Left colon (tissue), 2 donors: Measurements from ENCODE around the gene LEUTX. TPM values are rescaled to one million over a fixed set of nuclear protein-coding genes. Genes with fewer than 3 reads are reported as not detected.
"Not testable (repeated sequence)": the region's sequence is repeated elsewhere in the genome, so short reads cannot be mapped to it uniquely, and the experiment has no call there.

Source experiments
- ATAC-seq: fragments of 200-7000 bp; cut with Tn5 transposase; one replicate; pipeline ENCODE4 v1.9.1; 2020; ENCODE audit warnings: mild to moderate bottlenecking, moderate library complexity
- DNase-seq, 2 donors: peaks; one replicate each; pipeline ENCODE4 v3.0.0-alpha.2; 2020
- intact Hi-C, 2 donors: fragments of 100-400 bp; cut with DNase I in 1 of 2; cut with micrococcal nuclease in 1 of 2; formaldehyde crosslinking; loops; one replicate each; pipeline versions ENCODE4 v1.11.2 to v1.14.0; 2022; cut with DNase I, micrococcal nuclease
- long read RNA-seq: library from polyadenylated mRNA; unstranded; transcript quantifications from one replicate; pipeline ENCODE4 v2.0.0, GENCODE V29; 2021
- total RNA-seq, 2 donors: library from RNA; stranded (reverse); fragmentation: NEBNext Ultra II Directional; extraction: Animal tissue kit (Norgen Biotek cat#: 25700); gene quantifications; one replicate each; pipeline ENCODE4 v1.2.1, GENCODE V29; 2021
- donor health status: DM: no; HTN: no; CAD: no.
- donor health status: DM: yes; HTN: yes; CAD: no.

The LEUTX gene, protein sequence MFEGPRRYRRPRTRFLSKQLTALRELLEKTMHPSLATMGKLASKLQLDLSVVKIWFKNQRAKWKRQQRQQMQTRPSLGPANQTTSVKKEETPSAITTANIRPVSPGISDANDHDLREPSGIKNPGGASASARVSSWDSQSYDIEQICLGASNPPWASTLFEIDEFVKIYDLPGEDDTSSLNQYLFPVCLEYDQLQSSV
- total RNA-seq = not detected
- long read RNA-seq = 0 reads

- DNase-seq (no peak), ATAC-seq (no peak)
- intact Hi-C loops = no loop called here
These were observed at the start of gene LEUTX for GRCh38 chr19:39778763-39779162. Gene LEUTX (plus strand): TSS chr19:39778854. CDS start chr19:39778921, 67 bp downstream.

- intact Hi-C loops = no loop called here
- no peak for ATAC-seq
These were observed 49.1 kb upstream of the LEUTX start for GRCh38 chr19:39729594-39729993.

GRCh38 chr19:39731685-39732084 is 47.0 kb upstream of the LEUTX start:
- no peak for ATAC-seq

More at GRCh38 chr19:39729594-39729993, 49.1 kb upstream of the LEUTX start:
- DNase-seq = no peak

GRCh38 chr19:39733841-39734240 is 44.8 kb upstream of the LEUTX start:
- ATAC-seq (no peak), DNase-seq (no peak)
- intact Hi-C loops = no loop called here

More at GRCh38 chr19:39731685-39732084, 47.0 kb upstream of the LEUTX start:
- intact Hi-C loops = no loop called here
- DNase-seq = no peak

DNA sequence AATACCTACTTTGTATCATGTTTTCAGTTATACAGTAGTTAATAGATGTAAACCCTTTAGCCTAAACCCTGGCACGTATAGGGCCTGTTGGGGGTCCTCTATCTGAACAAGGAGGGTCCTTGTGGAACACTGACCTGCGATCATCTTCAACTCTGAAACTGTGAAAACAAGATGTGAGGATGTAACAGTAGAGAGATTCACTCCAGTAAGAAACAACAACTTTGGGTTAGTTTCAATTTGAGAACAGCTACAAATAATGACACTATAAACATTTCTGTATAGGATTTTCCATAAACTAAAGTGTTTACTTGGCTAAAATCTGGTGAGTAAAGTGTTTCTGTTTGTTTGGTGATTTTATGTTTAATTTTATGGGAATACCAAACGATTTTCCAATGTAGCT is 43.0 kb upstream of the LEUTX start:
- intact Hi-C loops = no loop called here
- no peak for ATAC-seq
- no peak for DNase-seq

- ATAC-seq = no peak
- intact Hi-C loops = no loop called here
- no peak for DNase-seq
These were observed 42.6 kb upstream of the LEUTX start for GRCh38 chr19:39736088-39736487.

DNA sequence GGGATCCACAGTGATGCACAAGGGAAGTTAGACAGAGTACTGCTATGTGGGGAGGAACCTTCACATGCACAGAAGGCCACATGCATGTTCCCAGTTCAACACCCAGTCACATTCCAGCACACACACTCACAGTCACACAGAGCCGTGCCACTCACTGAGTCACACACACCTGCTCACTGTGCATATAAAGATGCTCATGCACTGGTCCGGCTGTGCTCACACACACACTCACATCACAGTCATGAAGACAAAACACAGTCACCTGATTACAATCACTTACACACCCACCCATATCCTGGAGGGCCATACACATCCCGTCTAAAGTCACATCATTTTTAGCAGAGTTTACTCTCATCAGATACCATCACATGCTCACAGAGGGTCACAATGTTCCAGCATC is 41.3 kb upstream of the LEUTX start:
- ATAC-seq = no peak
- intact Hi-C loops = no loop called here
- no peak for DNase-seq

- no peak for DNase-seq
- ATAC-seq = no peak
- intact Hi-C loops = no loop called here
These were observed 40.8 kb upstream of the LEUTX start, which contains the start of gene CLC for GRCh38 chr19:39737891-39738290. Gene CLC (minus strand): TSS chr19:39738029. CDS start chr19:39737952, 77 bp downstream.

DNA sequence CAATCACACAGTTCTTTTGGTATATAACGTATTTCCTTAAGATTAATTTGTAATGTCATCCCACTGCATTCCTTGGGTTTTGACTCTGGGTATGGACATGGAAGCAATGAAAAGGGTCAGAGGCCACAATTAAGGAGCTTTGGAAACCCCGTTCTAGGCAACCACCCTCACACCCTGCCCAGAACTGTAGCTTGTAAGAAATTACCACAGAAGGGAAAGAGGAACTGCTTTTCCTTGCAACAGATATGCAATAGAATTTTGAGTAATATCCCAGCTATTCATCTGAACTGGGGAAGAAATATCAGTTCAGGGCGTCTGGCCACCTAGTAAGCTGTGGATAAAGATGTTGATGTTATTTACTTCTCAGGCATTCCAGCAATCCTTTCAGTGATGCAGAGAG is 39.8 kb upstream of the LEUTX start:
- no peak for ATAC-seq
- DNase-seq = no peak
- intact Hi-C loops = no loop called here

GRCh38 chr19:39740395-39740794 is 38.3 kb upstream of the LEUTX start:
- ATAC-seq (no peak), DNase-seq (no peak)
- intact Hi-C loops = no loop called here

- intact Hi-C loops = no loop called here
- no peak for DNase-seq
- no peak for ATAC-seq
These were observed 33.0 kb upstream of the LEUTX start for GRCh38 chr19:39745643-39746042.

- no peak for ATAC-seq
- intact Hi-C loops = no loop called here
- DNase-seq = no peak
These were observed 31.7 kb upstream of the LEUTX start for GRCh38 chr19:39746836-39747529.

DNA sequence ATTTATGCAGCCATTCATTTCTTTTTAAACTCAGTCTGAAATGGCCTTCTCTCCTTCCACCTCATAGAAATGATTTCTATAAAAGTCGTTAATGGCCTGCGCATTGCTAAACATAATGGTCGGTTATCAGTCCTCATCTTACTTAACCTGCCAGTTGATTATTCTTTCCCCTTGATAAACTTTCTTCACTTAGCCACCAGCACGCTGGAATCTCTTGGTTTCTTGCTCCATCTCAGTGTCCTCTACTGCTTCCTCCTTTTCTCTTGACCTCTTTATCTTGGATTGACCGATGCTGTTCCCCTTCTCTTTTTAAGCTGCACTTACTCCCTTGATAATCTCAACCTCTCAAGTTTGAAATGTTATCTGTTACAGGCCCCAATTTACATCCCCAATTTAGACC is 28.7 kb upstream of the LEUTX start:
- DNase-seq = no peak
- intact Hi-C loops = no loop called here

GRCh38 chr19:39752390-39752789 is 26.3 kb upstream of the LEUTX start:
- DNase-seq (no peak), ATAC-seq (no peak)
- intact Hi-C loops = no loop called here

More for the DNA sequence above, 28.7 kb upstream of the LEUTX start:
- no peak for ATAC-seq

DNA sequence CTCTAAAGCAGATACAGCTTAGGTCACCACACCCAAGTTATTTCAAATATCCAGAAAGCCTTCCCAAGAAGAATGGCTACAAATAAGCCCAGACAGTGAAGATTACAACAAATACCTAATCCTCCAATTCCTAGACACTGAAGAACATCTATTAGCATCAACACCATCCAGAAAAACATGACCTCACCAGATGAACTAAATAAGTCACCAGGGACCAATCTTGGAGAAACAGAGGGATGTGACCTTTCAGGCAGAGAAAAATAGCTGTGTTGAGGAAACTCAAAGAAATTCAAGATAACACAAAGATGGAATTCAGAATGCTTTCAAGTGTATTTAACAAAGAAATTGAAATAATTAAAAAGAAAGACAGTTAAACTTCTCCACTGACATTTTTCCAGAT is 25.9 kb upstream of the LEUTX start:
- DNase-seq (no peak), ATAC-seq (no peak)
- intact Hi-C loops = no loop called here

GRCh38 chr19:39754544-39754943 is 24.1 kb upstream of the LEUTX start:
- DNase-seq = no peak
- intact Hi-C loops = no loop called here
- ATAC-seq = no peak

- intact Hi-C loops = no loop called here
- ATAC-seq (no peak), DNase-seq (no peak)
These were observed 23.7 kb upstream of the LEUTX start for GRCh38 chr19:39754971-39755370.

GRCh38 chr19:39759457-39760184 is 19.0 kb upstream of the LEUTX start:
- intact Hi-C loops = no loop called here
- DNase-seq = no peak
- ATAC-seq = no peak

GRCh38 chr19:39761851-39762250 is 16.8 kb upstream of the LEUTX start:
- ATAC-seq, DNase-seq, intact Hi-C loops: not testable (repeated sequence)
